DND-41 (cell line): ENCODE data around the gene NFATC3.

Experiments used
- ATAC-seq: fragments of 200-7000 bp; cut with Tn5 transposase; 3 replicates; pipeline ENCODE4 v1.9.1; 2021; ENCODE audit warnings: low read depth; ENCODE audit not compliant: insufficient read depth
- DNase-seq: peaks from one replicate; pipeline ENCODE4 v3.0.0-alpha.2; 2020
- H2AFZ ChIP-seq: 2 replicates; pipeline ENCODE4 v1.6.0; 2012; ENCODE audit warnings: low read depth, low read length
- H3K27ac ChIP-seq: 2 replicates; pipeline ENCODE4 v1.5.1; 2012; ENCODE audit warnings: low read length, inconsistent platforms
- H3K27me3 ChIP-seq: fragments of 200-600 bp; sonication (generic); 2 replicates; pipeline ENCODE4 v1.6.0; 2012; ENCODE audit warnings: low read length, mild to moderate bottlenecking, inconsistent platforms; ENCODE audit not compliant: insufficient read depth, poor library complexity
- H3K36me3 ChIP-seq: 2 replicates; pipeline ENCODE4 v1.5.1; 2012; ENCODE audit warnings: low read length, inconsistent platforms; ENCODE audit not compliant: insufficient read depth
- H3K4me1 ChIP-seq: 2 replicates; pipeline ENCODE4 v1.5.1; 2012; ENCODE audit warnings: mild to moderate bottlenecking, low read length; ENCODE audit not compliant: insufficient read depth
- H3K4me2 ChIP-seq: 2 replicates; pipeline ENCODE4 v1.6.0; 2012; ENCODE audit warnings: mild to moderate bottlenecking, moderate library complexity, low read length, inconsistent platforms; ENCODE audit not compliant: insufficient read depth
- H3K4me3 ChIP-seq, 2 experiments: fragments of 200-600 bp in 1 of 2; shearing (Covaris generic) in 1 of 2; 2 replicates each; pipeline ENCODE4 v1.5.1; 2012 to 2016; ENCODE audit warnings: inconsistent platforms in 2 of 2, low read length in 2 of 2, mild to moderate bottlenecking in 2 of 2, low read depth in 1 of 2, moderate library complexity in 1 of 2
- H3K79me2 ChIP-seq: 2 replicates; pipeline ENCODE4 v1.6.0; 2012; ENCODE audit warnings: low read length, inconsistent platforms; ENCODE audit not compliant: insufficient read depth
- H3K9ac ChIP-seq: 2 replicates; pipeline ENCODE4 v1.6.0; 2012; ENCODE audit warnings: low read depth, mild to moderate bottlenecking, inconsistent platforms, low read length, moderate library complexity
- H3K9me3 ChIP-seq: 2 replicates; pipeline ENCODE4 v1.5.1; 2012; ENCODE audit warnings: low read length, moderate library complexity, mild to moderate bottlenecking, inconsistent platforms; ENCODE audit not compliant: insufficient read depth, severe bottlenecking
- H4K20me1 ChIP-seq: 2 replicates; pipeline ENCODE4 v1.6.0; 2012; ENCODE audit warnings: low read length; ENCODE audit not compliant: insufficient read depth
- CTCF ChIP-seq: IDR thresholded peaks from 2 replicates; pipeline ENCODE4 v1.5.1; 2012; ENCODE audit warnings: borderline replicate concordance, low read length, moderate library complexity, mild to moderate bottlenecking; ENCODE audit not compliant: poor library complexity, severe bottlenecking; ENCODE audit errors: extremely low read depth
- EZH2 ChIP-seq: IDR thresholded peaks from 3 replicates; pipeline ENCODE4 v1.6.1; 2012; ENCODE audit warnings: borderline replicate concordance, low read depth, mild to moderate bottlenecking, moderate library complexity, low read length, inconsistent platforms; ENCODE audit not compliant: severe bottlenecking

NFATC3 gene

GRCh38 chr16:68183046-68183445 lies 97.9 kb downstream of the NFATC3 start:
- Histone ChIP-seq H3K27me3 (no peaks in the 10 kb centered on the region), H3K4me3 (no peak overlapping the region), H4K20me1 (no peaks in the 10 kb centered on the region), H3K27ac (no peak overlapping the region), H3K9me3 (no peaks in the 10 kb centered on the region), H3K4me1 (no peaks in the 10 kb centered on the region), H3K36me3 (peaks cover 89% of the 10 kb centered on the region), H3K79me2 (no peaks in the 10 kb centered on the region), H3K9ac (no peak overlapping the region), H3K4me2 (no peak overlapping the region), H2AFZ (no peak overlapping the region)
- ATAC-seq (no peak), DNase-seq (no peak)
- TF ChIP-seq CTCF (no peak), EZH2 (no peak)

DNA sequence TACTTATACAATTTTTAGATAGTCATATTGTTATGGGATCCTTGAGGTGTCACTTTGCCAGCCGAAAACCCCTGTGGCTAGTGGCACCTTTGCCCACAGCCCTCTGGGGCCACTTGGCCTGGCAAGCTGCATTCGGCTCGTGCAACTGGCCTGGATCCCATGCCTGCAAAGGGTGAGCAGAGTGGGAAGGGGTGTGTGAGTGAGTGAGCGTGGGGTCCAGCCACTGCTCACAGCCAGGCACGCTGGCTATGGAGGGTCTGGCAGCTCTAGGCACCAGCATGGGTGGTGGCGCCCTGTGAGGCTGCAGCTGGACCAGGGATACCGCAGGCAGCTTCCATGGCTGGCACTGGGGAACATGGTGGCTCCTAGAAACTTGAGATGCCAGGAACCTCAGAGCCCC lies 101.7 kb downstream of the NFATC3 start:
- TF ChIP-seq CTCF = no peak
- TF ChIP-seq EZH2 = no peak
- ATAC-seq (no peak), DNase-seq (no peak)
- Histone ChIP-seq H4K20me1 (peaks cover 4% of the 10 kb centered on the region; the same call in 1 of the 2 replicates), H3K27ac (no peak overlapping the region), H3K79me2 (no peaks in the 10 kb centered on the region), H3K9ac (no peak overlapping the region), H3K4me3 (no peak overlapping the region), H3K27me3 (no peaks in the 10 kb centered on the region), H3K4me1 (no peaks in the 10 kb centered on the region), H2AFZ (no peak overlapping the region), H3K4me2 (no peak overlapping the region), H3K36me3 (peaks cover 89% of the 10 kb centered on the region), H3K9me3 (no peaks in the 10 kb centered on the region)

DNA sequence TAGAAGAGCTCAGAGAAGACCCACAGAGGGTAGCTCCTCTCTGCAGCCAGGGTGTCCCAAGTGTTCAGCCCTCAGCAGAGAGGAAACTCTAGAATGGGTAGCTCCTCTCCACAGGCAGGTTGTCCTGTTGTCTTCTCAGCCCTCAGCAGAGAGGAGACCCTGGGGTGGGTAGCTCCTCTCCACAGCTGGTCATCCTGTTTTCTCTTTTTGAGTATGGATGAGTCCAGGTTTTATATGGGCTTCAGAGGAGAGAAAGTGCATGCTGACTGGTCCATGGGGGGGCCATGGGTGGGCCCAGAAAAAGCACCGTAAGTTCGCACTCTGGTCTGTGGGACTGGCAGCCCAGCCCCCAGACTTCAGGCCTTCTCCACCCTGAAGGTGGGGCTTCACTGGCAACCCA lies 102.3 kb downstream of the NFATC3 start:
- Histone ChIP-seq H3K4me1 (no peaks in the 10 kb centered on the region), H3K27me3 (no peaks in the 10 kb centered on the region), H4K20me1 (peaks cover 4% of the 10 kb centered on the region; the same call in 1 of the 2 replicates), H3K79me2 (no peaks in the 10 kb centered on the region), H2AFZ (no peak overlapping the region), H3K9me3 (no peaks in the 10 kb centered on the region), H3K4me3 (no peak overlapping the region), H3K27ac (no peak overlapping the region), H3K36me3 (peaks cover 87% of the 10 kb centered on the region), H3K9ac (no peak overlapping the region), H3K4me2 (no peak overlapping the region)
- DNase-seq = no peak
- no peak for TF ChIP-seq EZH2
- no peak for TF ChIP-seq CTCF
- ATAC-seq = no peak

- Histone ChIP-seq H3K79me2 (no peaks in the 10 kb centered on the region; the same call in 1 of the 2 replicates), H3K9ac (no peak overlapping the region), H3K4me1 (no peaks in the 10 kb centered on the region), H3K27me3 (no peaks in the 10 kb centered on the region), H3K9me3 (no peaks in the 10 kb centered on the region), H2AFZ (no peak overlapping the region), H3K36me3 (peaks cover 87% of the 10 kb centered on the region), H3K27ac (no peak overlapping the region), H4K20me1 (peaks cover 4% of the 10 kb centered on the region; the same call in 1 of the 2 replicates), H3K4me3 (no peak overlapping the region), H3K4me2 (no peak overlapping the region)
- ATAC-seq (no peak), DNase-seq (no peak)
- no peak for TF ChIP-seq CTCF
- TF ChIP-seq EZH2 = no peak
These were observed 103.0 kb downstream of the NFATC3 start for GRCh38 chr16:68188170-68188569.
